Measurements from ENCODE around the gene N4BP2L2. TPM values are rescaled to one million over a fixed set of nuclear protein-coding genes. Genes with fewer than 3 reads are reported as not detected.

Gene N4BP2L2
- total RNA-seq, 1 donor from 2014 or later = 81.9 TPM

GRCh38 chr13:32426191-32426989 is 112.2 kb downstream of the N4BP2L2 start:
- peak overlapping the region; percentile 93 for H3K4me2 ChIP-seq (ENCODE audit: low read length)
- TF ChIP-seq EZH2 (IDR thresholded peaks at IDR 0.05; ENCODE audit: insufficient read depth, low read length) (no peak), CTCF (IDR thresholded peaks at IDR 0.05; ENCODE audit: insufficient read depth, low read depth, low read length) (no peak)
- no peak overlapping the region for H3K9ac ChIP-seq (ENCODE audit: low read length)
- Mint-ChIP-seq H3K27ac (ENCODE audit: unreplicated experiment) (peak overlapping the region; percentile 77), H3K9me3 (ENCODE audit: unreplicated experiment) (peaks cover 1% of the 10 kb centered on the region), H3K4me3 (ENCODE audit: unreplicated experiment) (peak overlapping the region; percentile 71), H3K27me3 (ENCODE audit: low read depth, unreplicated experiment) (peaks cover 4% of the 10 kb centered on the region), H3K36me3 (ENCODE audit: low read depth, unreplicated experiment) (peaks cover 19% of the 10 kb centered on the region), H3K4me1 (ENCODE audit: low read depth, unreplicated experiment) (peaks cover 6% of the 10 kb centered on the region)
- H3K27me3 ChIP-seq (ENCODE audit: insufficient read depth, low read length) = no peaks in the 10 kb centered on the region
- no peaks in the 10 kb centered on the region for H4K20me1 ChIP-seq (ENCODE audit: insufficient read depth, low read length)
- H2AFZ ChIP-seq (ENCODE audit: low read depth, low read length) = no peak overlapping the region
- H3K9me3 ChIP-seq (ENCODE audit: insufficient read depth, low read depth, low read length) = no peaks in the 10 kb centered on the region
- FAIRE-seq (no peak), DNase-seq (ENCODE audit: low read depth) (no peak)
- peak overlapping the region; percentile 15 for H3K4me3 ChIP-seq (ENCODE audit: insufficient read depth, low read depth, low read length)
- H3K79me2 ChIP-seq (ENCODE audit: insufficient read depth, low read length) = no peaks in the 10 kb centered on the region
- H3K27ac ChIP-seq (ENCODE audit: low read depth, low read length) = no peak overlapping the region
- H3K36me3 ChIP-seq (ENCODE audit: insufficient read depth, low read length) = no peaks in the 10 kb centered on the region
- peaks cover 5% of the 10 kb centered on the region for H3K4me1 ChIP-seq (ENCODE audit: insufficient read depth, low read length)

DNA sequence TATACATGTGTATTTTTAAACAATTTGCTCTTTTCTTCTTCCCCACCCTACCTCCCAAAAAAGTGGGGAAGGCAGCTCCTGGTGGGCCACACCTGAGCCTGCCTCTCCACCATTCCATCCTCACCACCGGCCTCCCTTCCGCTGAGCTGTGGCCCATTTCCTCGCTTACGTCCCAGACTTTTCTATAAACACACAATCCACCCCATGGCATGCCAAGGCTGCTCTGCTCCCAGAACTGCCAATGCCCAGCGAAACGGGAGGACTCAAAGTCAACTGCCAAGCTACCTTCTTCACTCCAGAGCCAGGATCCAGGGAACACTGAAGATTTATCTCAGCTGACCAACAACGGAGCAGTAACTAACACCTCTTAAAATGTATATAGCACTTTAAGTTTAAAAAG is 113.4 kb downstream of the N4BP2L2 start:
- H3K27ac ChIP-seq (ENCODE audit: low read depth, low read length) = no peak overlapping the region
- peaks cover 5% of the 10 kb centered on the region for H3K4me1 ChIP-seq (ENCODE audit: insufficient read depth, low read length)
- no peaks in the 10 kb centered on the region for H3K9me3 ChIP-seq (ENCODE audit: insufficient read depth, low read depth, low read length)
- TF ChIP-seq CTCF (IDR thresholded peaks at IDR 0.05; ENCODE audit: insufficient read depth, low read depth, low read length) (no peak), EZH2 (IDR thresholded peaks at IDR 0.05; ENCODE audit: insufficient read depth, low read length) (no peak)
- H3K36me3 ChIP-seq (ENCODE audit: insufficient read depth, low read length) = no peaks in the 10 kb centered on the region
- no peak overlapping the region for H3K9ac ChIP-seq (ENCODE audit: low read length)
- peaks cover 2% of the 10 kb centered on the region for H3K9me3 Mint-ChIP-seq (ENCODE audit: unreplicated experiment)
- DNase-seq (ENCODE audit: low read depth) (no peak), FAIRE-seq (no peak)
- H3K27ac Mint-ChIP-seq (ENCODE audit: unreplicated experiment) = no peak overlapping the region
- no peak overlapping the region for H2AFZ ChIP-seq (ENCODE audit: low read depth, low read length)
- H3K79me2 ChIP-seq (ENCODE audit: insufficient read depth, low read length) = no peaks in the 10 kb centered on the region
- H3K4me1 Mint-ChIP-seq (ENCODE audit: low read depth, unreplicated experiment) = peaks cover 6% of the 10 kb centered on the region
- peaks cover 4% of the 10 kb centered on the region for H3K27me3 Mint-ChIP-seq (ENCODE audit: low read depth, unreplicated experiment)
- H3K4me3 Mint-ChIP-seq (ENCODE audit: unreplicated experiment) = no peak overlapping the region
- H3K36me3 Mint-ChIP-seq (ENCODE audit: low read depth, unreplicated experiment) = peaks cover 21% of the 10 kb centered on the region
- H3K27me3 ChIP-seq (ENCODE audit: insufficient read depth, low read length) = no peaks in the 10 kb centered on the region
- no peaks in the 10 kb centered on the region for H4K20me1 ChIP-seq (ENCODE audit: insufficient read depth, low read length)
- H3K4me2 ChIP-seq (ENCODE audit: low read length) = no peak overlapping the region
- H3K4me3 ChIP-seq (ENCODE audit: insufficient read depth, low read depth, low read length) = no peak overlapping the region

DNA sequence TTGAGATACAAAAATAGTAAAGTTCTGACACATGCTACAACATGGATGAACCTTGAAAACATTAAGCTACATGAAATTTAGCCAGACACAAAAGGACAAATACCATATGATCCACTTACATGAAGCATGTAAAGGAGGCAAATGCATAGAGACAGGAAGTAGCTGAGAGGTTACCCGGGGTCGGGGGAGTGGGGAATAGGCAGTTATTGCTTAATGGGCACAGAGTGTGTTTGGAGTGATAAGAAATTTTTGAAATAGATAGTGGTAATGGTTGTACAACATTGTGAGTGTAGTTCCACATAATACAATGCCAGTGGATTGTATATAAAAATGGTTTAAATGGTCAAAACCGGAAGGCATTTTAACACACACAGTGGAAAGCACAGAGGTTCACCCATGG is 115.0 kb downstream of the N4BP2L2 start:
- FAIRE-seq (no peak), DNase-seq (ENCODE audit: low read depth) (no peak)
- H3K79me2 ChIP-seq (ENCODE audit: insufficient read depth, low read length) = no peaks in the 10 kb centered on the region
- peaks cover 5% of the 10 kb centered on the region for H3K4me1 ChIP-seq (ENCODE audit: insufficient read depth, low read length)
- H3K4me1 Mint-ChIP-seq (ENCODE audit: low read depth, unreplicated experiment) = peaks cover 5% of the 10 kb centered on the region
- H3K36me3 Mint-ChIP-seq (ENCODE audit: low read depth, unreplicated experiment) = peaks cover 26% of the 10 kb centered on the region
- no peak overlapping the region for H3K4me3 Mint-ChIP-seq (ENCODE audit: unreplicated experiment)
- TF ChIP-seq EZH2 (IDR thresholded peaks at IDR 0.05; ENCODE audit: insufficient read depth, low read length) (no peak), CTCF (IDR thresholded peaks at IDR 0.05; ENCODE audit: insufficient read depth, low read depth, low read length) (no peak)
- H3K36me3 ChIP-seq (ENCODE audit: insufficient read depth, low read length) = no peaks in the 10 kb centered on the region
- H2AFZ ChIP-seq (ENCODE audit: low read depth, low read length) = no peak overlapping the region
- peaks cover 5% of the 10 kb centered on the region for H3K9me3 ChIP-seq (ENCODE audit: insufficient read depth, low read depth, low read length)
- no peak overlapping the region for H3K27ac Mint-ChIP-seq (ENCODE audit: unreplicated experiment)
- H3K27ac ChIP-seq (ENCODE audit: low read depth, low read length) = no peak overlapping the region
- H3K4me2 ChIP-seq (ENCODE audit: low read length) = no peak overlapping the region
- no peak overlapping the region for H3K9ac ChIP-seq (ENCODE audit: low read length)
- H3K27me3 ChIP-seq (ENCODE audit: insufficient read depth, low read length) = no peaks in the 10 kb centered on the region
- peaks cover 11% of the 10 kb centered on the region for H3K9me3 Mint-ChIP-seq (ENCODE audit: unreplicated experiment)
- H3K4me3 ChIP-seq (ENCODE audit: insufficient read depth, low read depth, low read length) = no peak overlapping the region
- peaks cover 3% of the 10 kb centered on the region for H3K27me3 Mint-ChIP-seq (ENCODE audit: low read depth, unreplicated experiment)
- H4K20me1 ChIP-seq (ENCODE audit: insufficient read depth, low read length) = no peaks in the 10 kb centered on the region
